Measurements from ENCODE around the gene LHCGR. TPM values are rescaled to one million over a fixed set of nuclear protein-coding genes. Genes with fewer than 3 reads are reported as not detected.

LHCGR gene
- total and polyA plus RNA-seq, 10 donors = 0.03 TPM; not detected in 9

GRCh38 chr2:48723129-48723528 is 32.4 kb downstream of the LHCGR start:
- Histone ChIP-seq H3K27ac (no peak overlapping the region), H3K4me1 (no peaks in the 10 kb centered on the region), H3K9me3 (no peaks in the 10 kb centered on the region), H3K27me3 (replicated peaks in 1 of 7) (no peaks in the 10 kb centered on the region), H3K36me3 (no peaks in the 10 kb centered on the region), H3K4me3 (no peak overlapping the region)
- no peak for DNase-seq
- intact Hi-C loops (cut with DNase I; ENCODE audit: low total_unique reads) = no loop called here
- no peak for TF ChIP-seq CTCF (IDR thresholded peaks at IDR 0.05 in 8 of 11, conservative IDR thresholded peaks at IDR 0.05 in 3 of 11)
- no peak for TF ChIP-seq POLR2A (IDR thresholded peaks at IDR 0.05)
- TF ChIP-seq POLR2AphosphoS5 (IDR thresholded peaks at IDR 0.05) = no peak

DNA sequence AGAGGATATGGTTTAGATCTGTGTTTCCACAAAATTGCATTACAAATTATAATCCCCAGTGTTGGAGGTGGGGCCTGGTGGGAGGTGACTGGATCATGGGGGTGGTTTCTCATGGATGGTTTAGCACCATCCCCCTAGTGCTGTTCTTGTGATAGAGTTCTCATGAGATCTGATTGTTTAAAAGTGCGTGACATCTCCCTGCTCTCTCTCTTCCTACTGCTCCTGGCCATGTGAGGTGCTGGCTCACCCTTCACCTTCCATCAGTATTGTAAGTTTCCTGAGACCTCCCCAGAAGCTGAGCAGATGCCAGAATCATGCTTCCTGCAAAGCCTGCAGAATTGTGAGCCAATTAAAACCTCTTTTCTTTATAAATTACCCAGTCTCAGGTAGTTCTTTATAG is 33.1 kb downstream of the LHCGR start:
- no peak overlapping the region for H3K4me3 ChIP-seq
- no peaks in the 10 kb centered on the region for H3K27me3 ChIP-seq (replicated peaks in 1 of 7)
- no peaks in the 10 kb centered on the region for H3K36me3 ChIP-seq
- intact Hi-C loops (cut with DNase I; ENCODE audit: low total_unique reads) = no loop called here
- no peak overlapping the region for H3K27ac ChIP-seq
- no peak for DNase-seq
- TF ChIP-seq POLR2AphosphoS5 (IDR thresholded peaks at IDR 0.05) = no peak
- no peak for TF ChIP-seq CTCF (IDR thresholded peaks at IDR 0.05 in 8 of 11, conservative IDR thresholded peaks at IDR 0.05 in 3 of 11)
- no peak for TF ChIP-seq POLR2A (IDR thresholded peaks at IDR 0.05)
- 64 to 94% (median 81%) methylated on average over 1 of the region's 1 CpG for WGBS, 5 donors
- H3K4me1 ChIP-seq = no peaks in the 10 kb centered on the region
- H3K9me3 ChIP-seq = no peaks in the 10 kb centered on the region

- TF ChIP-seq POLR2AphosphoS5 (IDR thresholded peaks at IDR 0.05) = no peak
- no peak for TF ChIP-seq CTCF (IDR thresholded peaks at IDR 0.05 in 8 of 11, conservative IDR thresholded peaks at IDR 0.05 in 3 of 11)
- DNase-seq = no peak
- WGBS, 5 donors = 64 to 87% (median 78%) methylated on average over 2 of the region's 2 CpGs
- H3K36me3 ChIP-seq = no peaks in the 10 kb centered on the region
- no peak overlapping the region for H3K4me3 ChIP-seq
- intact Hi-C loops (cut with DNase I; ENCODE audit: low total_unique reads) = no loop called here
- H3K27me3 ChIP-seq (replicated peaks in 1 of 7) = no peaks in the 10 kb centered on the region
- H3K4me1 ChIP-seq = no peaks in the 10 kb centered on the region
- no peaks in the 10 kb centered on the region for H3K9me3 ChIP-seq
- H3K27ac ChIP-seq = no peak overlapping the region
Measured at GRCh38 chr2:48721158-48721557, 34.4 kb downstream of the LHCGR start.

DNA sequence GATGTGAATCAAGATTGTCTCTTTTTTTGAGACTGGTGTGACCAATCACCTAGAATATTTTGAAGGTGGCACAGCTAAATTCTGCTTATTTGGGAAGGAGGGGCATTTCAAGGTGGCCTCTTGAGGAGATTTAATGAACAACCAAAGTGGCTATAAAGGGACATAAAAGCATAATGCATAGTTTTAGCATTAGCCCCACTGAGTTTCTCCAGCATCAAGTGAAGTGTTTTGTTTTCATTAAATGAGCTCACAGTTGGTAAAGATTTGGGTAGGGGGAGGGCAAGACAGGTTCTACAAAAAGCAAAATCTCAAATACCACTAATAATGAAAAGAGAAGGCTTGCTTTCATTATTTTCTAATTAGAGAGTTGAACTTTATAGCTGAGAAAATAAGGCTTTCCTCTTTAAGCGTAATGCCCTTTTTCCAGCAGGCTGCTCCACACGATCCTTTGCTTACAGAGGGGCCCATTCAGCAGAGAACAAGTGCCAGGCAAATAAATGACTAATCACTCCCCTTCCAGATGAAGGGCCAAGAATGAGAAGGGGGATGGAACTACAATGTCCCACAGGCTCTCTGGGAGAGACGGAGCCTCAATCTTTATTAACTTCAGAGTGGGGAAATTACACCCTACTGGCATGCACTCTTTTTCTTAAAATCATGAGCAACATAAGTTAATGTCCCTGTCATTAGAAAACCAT is 35.9 kb downstream of the LHCGR start:
- Histone ChIP-seq H3K4me3 (no peak overlapping the region), H3K4me1 (no peaks in the 10 kb centered on the region), H3K27ac (no peak overlapping the region), H3K36me3 (no peaks in the 10 kb centered on the region), H3K9me3 (no peaks in the 10 kb centered on the region), H3K27me3 (replicated peaks in 1 of 7) (no peaks in the 10 kb centered on the region)
- DNase-seq = no peak
- WGBS, 5 donors = 67 to 82% (median 79%) methylated on average over 3 of the region's 3 CpGs
- intact Hi-C loops (cut with DNase I; ENCODE audit: low total_unique reads) = no loop called here
- TF ChIP-seq CTCF (IDR thresholded peaks at IDR 0.05 in 8 of 11, conservative IDR thresholded peaks at IDR 0.05 in 3 of 11) (no peak), POLR2A (IDR thresholded peaks at IDR 0.05) (no peak), POLR2AphosphoS5 (IDR thresholded peaks at IDR 0.05) (no peak)

All from spleen (tissue), 11 donors.